Activated CD8-positive, alpha-beta memory T cell treated with anti-CD3 and anti-CD28 coated beads for 4 hours (primary cell): ENCODE measurements around the gene KANSL1.

Experiments used
- DNase-seq, 2 donors: peaks; one replicate each; pipeline ENCODE4 v3.0.0-alpha.2; 2020; ENCODE audit warnings: low read depth in 2 of 2

Gene KANSL1

DNA sequence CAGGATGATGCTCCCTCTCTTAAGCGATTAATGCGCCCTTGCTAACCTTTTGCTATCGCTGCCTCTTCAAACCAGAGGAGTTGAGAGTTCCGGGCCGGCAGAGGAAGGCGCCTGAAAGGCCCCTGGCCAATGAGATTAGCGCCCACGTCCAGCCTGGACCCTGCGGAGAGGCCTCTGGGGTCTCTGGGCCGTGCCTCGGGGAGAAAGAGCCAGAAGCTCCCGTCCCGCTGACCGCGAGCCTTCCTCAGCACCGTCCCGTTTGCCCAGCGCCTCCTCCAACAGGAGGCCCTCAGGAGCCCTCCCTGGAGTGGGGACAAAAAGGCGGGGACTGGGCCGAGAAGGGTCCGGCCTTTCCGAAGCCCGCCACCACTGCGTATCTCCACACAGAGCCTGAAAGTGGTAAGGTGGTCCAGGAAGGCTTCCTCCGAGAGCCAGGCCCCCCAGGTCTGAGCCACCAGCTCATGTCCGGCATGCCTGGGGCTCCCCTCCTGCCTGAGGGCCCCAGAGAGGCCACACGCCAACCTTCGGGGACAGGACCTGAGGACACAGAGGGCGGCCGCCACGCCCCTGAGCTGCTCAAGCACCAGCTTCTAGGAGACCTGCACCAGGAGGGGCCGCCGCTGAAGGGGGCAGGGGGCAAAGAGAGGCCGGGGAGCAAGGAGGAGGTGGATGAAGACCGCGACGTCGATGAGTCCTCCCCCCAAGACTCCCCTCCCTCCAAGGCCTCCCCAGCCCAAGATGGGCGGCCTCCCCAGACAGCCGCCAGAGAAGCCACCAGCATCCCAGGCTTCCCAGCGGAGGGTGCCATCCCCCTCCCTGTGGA lies 210.2 kb downstream of the KANSL1 start:
- DNase-seq, result no peak

DNA sequence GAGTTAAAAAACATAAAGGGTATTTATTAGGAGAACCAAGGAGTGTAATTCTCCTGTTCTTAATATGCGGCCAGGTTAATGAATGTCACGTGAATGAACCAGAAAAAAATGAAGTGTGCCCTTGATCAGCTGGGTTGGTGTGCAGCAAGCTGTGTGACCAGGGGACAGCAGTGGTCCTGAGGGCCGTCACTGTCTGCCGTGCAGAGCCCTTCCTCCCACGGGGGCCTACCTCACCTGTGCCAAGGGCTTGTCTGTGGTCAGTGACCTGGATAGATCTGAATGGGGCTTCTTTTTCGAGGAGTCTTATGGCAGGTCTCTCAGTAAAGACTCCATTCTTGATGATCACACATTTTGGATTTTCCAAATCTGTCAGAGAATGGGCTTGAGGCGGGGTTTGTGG lies 211.9 kb downstream of the KANSL1 start:
- no peak for DNase-seq

DNA sequence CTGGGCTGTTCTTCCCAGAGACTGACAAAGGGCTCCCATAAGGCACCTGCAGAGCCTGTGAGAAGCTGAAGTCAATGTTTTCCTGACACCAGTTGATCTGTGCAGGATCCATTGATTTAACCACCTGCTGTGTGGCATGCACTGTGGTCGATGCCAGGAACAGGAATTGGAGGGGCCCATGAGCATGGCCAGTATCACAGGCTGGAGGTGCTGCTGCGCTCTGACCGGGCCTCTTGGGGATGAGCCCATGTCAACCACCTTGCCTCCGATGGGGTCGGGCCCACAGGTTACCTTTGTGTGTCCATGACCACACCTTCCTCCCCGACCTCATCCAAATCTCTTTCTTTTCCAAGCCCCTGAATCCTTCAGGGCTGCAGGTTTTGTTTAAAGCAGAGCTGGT lies 212.4 kb downstream of the KANSL1 start:
- DNase-seq, result no peak
